Chondrocyte (in vitro differentiated cells): ENCODE data around the gene ERBB4. TPM values are rescaled to one million over a fixed set of nuclear protein-coding genes. Genes with fewer than 3 reads are reported as not detected.
"Not testable (repeated sequence)": the region's sequence is repeated elsewhere in the genome, so short reads cannot be mapped to it uniquely, and the experiment has no call there.

Experiments used
- DNase-seq: peaks from one replicate; pipeline ENCODE4 v3.0.0; 2021; ENCODE audit warnings: mixed read lengths, low spot score
- H3K27ac Mint-ChIP-seq: one replicate; pipeline ENCODE4 v1.8.0; 2021; ENCODE audit warnings: mild to moderate bottlenecking, moderate library complexity, mixed read lengths; ENCODE audit not compliant: unreplicated experiment
- H3K27me3 Mint-ChIP-seq: 2 replicates; pipeline ENCODE4 v1.8.0; 2021; ENCODE audit warnings: low read depth, mixed read lengths
- H3K36me3 Mint-ChIP-seq: 2 replicates; pipeline ENCODE4 v1.8.0; 2021; ENCODE audit warnings: low read depth, mixed read lengths
- H3K4me1 Mint-ChIP-seq: 2 replicates; pipeline ENCODE4 v1.8.0; 2021; ENCODE audit warnings: low read depth, mild to moderate bottlenecking, mixed read lengths
- H3K4me3 Mint-ChIP-seq: one replicate; pipeline ENCODE4 v1.8.0; 2021; ENCODE audit warnings: mild to moderate bottlenecking, moderate library complexity, mixed read lengths; ENCODE audit not compliant: unreplicated experiment
- H3K9me3 Mint-ChIP-seq: 2 replicates; pipeline ENCODE4 v1.8.0; 2021; ENCODE audit warnings: low read depth, mixed read lengths
- CTCF ChIP-seq: fragments of 200-600 bp; sonication (generic); IDR thresholded peaks from 2 replicates; pipeline ENCODE4 v1.5.0; 2021; ENCODE audit warnings: antibody characterized with exemption, mild to moderate bottlenecking, moderate library complexity
- total RNA-seq: library from RNA; stranded (reverse); gene quantifications from 3 replicates; pipeline ENCODE4 v1.2.1, GENCODE V29; 2021

Gene ERBB4
- total RNA-seq, 1 donor from 2014 or later = 1.3 TPM

DNA sequence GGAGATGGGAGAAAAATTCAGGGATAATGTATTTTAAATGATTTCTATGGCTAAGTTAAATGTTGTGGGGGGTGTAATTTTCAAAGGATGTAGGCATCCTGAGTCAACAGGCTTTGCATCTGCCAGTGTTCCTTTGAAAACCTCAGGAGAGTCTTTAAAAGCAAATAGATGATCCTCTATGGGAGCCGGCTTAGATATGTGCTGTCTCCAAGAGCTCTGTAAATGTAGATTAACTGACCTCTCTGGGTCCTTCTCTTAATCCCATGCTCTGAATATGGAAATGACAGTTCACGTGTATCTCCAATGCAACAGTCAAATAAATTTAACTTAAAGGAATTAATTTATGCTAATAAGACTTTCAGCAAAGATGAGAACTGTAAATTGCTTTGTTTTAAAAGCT, 292.7 kb downstream of the ERBB4 start:
- no peak for TF ChIP-seq CTCF
- H3K9me3 Mint-ChIP-seq = no peaks in the 10 kb centered on the region
- H3K4me3 Mint-ChIP-seq = no peak overlapping the region
- H3K36me3 Mint-ChIP-seq = no peaks in the 10 kb centered on the region
- H3K27ac Mint-ChIP-seq = no peak overlapping the region
- no peak for DNase-seq
- no peaks in the 10 kb centered on the region for H3K27me3 Mint-ChIP-seq
- no peaks in the 10 kb centered on the region for H3K4me1 Mint-ChIP-seq

GRCh38 chr2:212242724-212243123, 295.9 kb downstream of the ERBB4 start:
- no peak for TF ChIP-seq CTCF
- no peak overlapping the region for H3K27ac Mint-ChIP-seq
- no peaks in the 10 kb centered on the region for H3K4me1 Mint-ChIP-seq
- H3K9me3 Mint-ChIP-seq = no peaks in the 10 kb centered on the region
- H3K27me3 Mint-ChIP-seq = no peaks in the 10 kb centered on the region
- no peaks in the 10 kb centered on the region for H3K36me3 Mint-ChIP-seq
- H3K4me3 Mint-ChIP-seq = no peak overlapping the region
- DNase-seq = no peak

DNA sequence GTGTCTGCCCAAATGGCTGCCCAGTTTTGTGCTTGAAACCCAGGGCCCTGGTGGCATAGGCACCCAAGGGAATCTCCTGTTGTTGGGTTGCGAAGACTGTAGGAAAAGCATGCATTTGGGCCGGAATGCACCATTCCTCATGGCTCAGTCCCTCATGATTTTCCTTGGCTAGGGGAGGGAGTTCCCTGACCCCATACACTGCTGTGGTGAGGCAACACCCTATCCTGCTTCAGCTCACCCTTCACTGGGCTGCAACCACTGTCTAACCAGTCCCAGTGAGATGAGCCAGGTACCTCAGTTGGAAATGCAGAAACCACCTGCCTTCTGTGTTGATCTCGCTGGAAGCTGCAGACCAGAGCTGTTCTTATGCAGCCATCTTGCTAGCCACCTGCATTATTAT, 300.4 kb downstream of the ERBB4 start:
- not testable (repeated sequence) for H3K27me3 Mint-ChIP-seq, H3K4me3 Mint-ChIP-seq

DNA sequence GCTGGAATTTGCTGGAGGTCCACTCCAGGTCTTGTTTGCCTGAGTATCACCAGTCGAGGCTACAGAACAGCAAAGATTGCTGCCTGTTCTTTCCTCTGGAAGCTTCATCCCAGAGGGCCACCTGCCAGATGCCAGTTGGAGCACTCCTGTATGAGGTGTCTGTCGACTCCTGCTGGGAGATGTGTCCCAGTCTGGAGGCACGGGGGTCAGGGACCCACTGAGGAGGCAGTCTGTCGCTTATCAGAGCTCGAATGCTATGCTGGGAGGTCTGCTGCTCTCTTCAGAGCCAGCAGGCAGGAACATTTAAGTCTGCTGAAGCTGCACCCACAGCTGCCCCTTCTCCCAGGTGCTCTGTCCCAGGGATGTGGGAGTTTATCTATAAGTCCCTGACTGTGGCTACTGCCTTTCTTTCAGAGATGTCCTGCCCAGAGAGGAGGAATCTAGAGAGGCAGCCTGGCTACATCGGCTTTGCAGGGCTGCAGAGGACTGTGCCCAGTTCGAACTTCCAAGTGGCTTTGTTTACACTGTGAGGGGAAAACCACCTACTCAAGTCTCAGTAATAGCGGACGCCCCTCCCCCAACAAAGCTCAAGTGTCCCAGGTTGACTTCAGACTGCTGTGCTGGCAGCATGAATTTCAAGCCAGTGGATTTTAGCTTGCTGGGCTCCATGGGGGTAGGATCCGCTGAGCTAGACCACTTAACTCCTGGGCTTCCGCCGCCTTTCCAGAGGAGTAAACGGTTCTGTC, 301.1 kb downstream of the ERBB4 start:
- H3K36me3 Mint-ChIP-seq = no peaks in the 10 kb centered on the region
- no peaks in the 10 kb centered on the region for H3K27me3 Mint-ChIP-seq
- no peak overlapping the region for H3K27ac Mint-ChIP-seq
- H3K9me3 Mint-ChIP-seq = peaks cover 5% of the 10 kb centered on the region
- no peak overlapping the region for H3K4me3 Mint-ChIP-seq
- no peaks in the 10 kb centered on the region for H3K4me1 Mint-ChIP-seq
- no peak for TF ChIP-seq CTCF
- no peak for DNase-seq

More for the DNA sequence above, 300.4 kb downstream of the ERBB4 start:
- not testable (repeated sequence) for H3K36me3 Mint-ChIP-seq, H3K9me3 Mint-ChIP-seq, H3K4me1 Mint-ChIP-seq, H3K27ac Mint-ChIP-seq, DNase-seq

DNA sequence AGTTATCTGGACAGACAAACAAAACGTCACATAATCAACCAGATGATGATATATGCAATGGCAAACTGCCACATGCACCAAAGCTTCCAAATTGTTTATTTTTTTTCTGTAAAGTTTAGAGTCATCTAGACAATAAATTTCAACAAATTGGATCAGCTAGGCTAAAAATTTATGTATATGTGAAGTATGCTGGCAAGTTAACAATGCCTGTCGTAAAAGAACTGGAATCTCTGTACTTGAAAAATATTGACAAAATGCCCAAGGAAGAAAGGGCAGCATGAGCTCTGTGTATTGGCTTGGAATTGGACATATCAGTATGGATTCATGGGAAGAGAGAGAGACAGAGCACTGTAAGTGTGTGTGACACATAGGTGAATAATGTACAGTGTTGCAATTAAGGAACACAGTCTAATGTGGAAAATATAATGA, 309.8 kb downstream of the ERBB4 start:
- Mint-ChIP-seq H3K27ac (no peak overlapping the region), H3K4me3 (no peak overlapping the region), H3K27me3 (no peaks in the 10 kb centered on the region), H3K36me3 (no peaks in the 10 kb centered on the region), H3K4me1 (no peaks in the 10 kb centered on the region), H3K9me3 (no peaks in the 10 kb centered on the region)
- no peak for DNase-seq
- no peak for TF ChIP-seq CTCF

GRCh38 chr2:212227755-212228154, 310.8 kb downstream of the ERBB4 start:
- Mint-ChIP-seq H3K9me3 (no peaks in the 10 kb centered on the region), H3K27me3 (no peaks in the 10 kb centered on the region), H3K36me3 (no peaks in the 10 kb centered on the region), H3K4me3 (no peak overlapping the region), H3K4me1 (no peaks in the 10 kb centered on the region), H3K27ac (no peak overlapping the region)
- DNase-seq = no peak
- TF ChIP-seq CTCF = no peak
